GM06990 (cell line): ENCODE results near the gene SOBP.
A peak's percentile ranks its signal among the peaks of the same experiment; 100 is the strongest.

ENCODE experiments used
- DNase-seq: peaks from one replicate; pipeline ENCODE4 v3.0.0-alpha.2; 2011; ENCODE audit not compliant: insufficient read length; ENCODE audit errors: extremely low read depth
- H3K27me3 ChIP-seq: replicated peaks from 2 replicates; pipeline ENCODE4 v1.6.0; 2011; ENCODE audit warnings: low read length; ENCODE audit not compliant: control insufficient read depth, insufficient read depth
- H3K36me3 ChIP-seq: 2 replicates; pipeline ENCODE4 v1.5.1; 2011; ENCODE audit warnings: low read length; ENCODE audit not compliant: control insufficient read depth, insufficient read depth
- H3K4me3 ChIP-seq: replicated peaks from 2 replicates; pipeline ENCODE4 v1.5.1; 2011; ENCODE audit warnings: low read depth, mild to moderate bottlenecking, control low read depth, low read length
- TF ChIP-seq, protein P1 (sequence below): IDR thresholded peaks from 2 replicates; pipeline ENCODE4 v1.5.1; 2011; ENCODE audit warnings: low read length, control low read depth, mild to moderate bottlenecking, inconsistent platforms; ENCODE audit not compliant: insufficient read depth, poor library complexity, severe bottlenecking

SOBP gene

DNA sequence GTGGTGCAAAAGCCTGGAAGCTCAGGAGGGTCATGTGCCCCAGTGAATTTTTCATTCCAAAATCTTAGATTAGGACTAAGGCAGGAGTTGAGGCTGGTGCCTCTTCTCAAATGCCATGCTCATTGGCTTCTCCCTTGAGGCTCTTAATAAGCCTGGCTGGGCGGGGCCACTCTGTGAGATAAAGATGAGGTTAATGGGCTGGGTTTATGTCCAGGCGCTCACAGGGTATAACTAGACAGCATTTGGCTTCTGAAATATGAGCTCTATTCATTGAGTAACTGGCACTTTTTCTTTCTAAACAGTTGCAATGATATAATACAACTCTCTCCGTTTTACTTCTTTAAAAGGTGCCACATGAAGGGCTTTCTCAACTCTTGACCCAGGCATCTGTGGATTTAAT, 177.9 kb downstream of the SOBP start:
- DNase-seq, result no peak
- Histone ChIP-seq H3K36me3 (no peaks in the 10 kb centered on the region), H3K4me3 (no peak overlapping the region), H3K27me3 (no peaks in the 10 kb centered on the region)
- TF ChIP-seq, protein P1, sequence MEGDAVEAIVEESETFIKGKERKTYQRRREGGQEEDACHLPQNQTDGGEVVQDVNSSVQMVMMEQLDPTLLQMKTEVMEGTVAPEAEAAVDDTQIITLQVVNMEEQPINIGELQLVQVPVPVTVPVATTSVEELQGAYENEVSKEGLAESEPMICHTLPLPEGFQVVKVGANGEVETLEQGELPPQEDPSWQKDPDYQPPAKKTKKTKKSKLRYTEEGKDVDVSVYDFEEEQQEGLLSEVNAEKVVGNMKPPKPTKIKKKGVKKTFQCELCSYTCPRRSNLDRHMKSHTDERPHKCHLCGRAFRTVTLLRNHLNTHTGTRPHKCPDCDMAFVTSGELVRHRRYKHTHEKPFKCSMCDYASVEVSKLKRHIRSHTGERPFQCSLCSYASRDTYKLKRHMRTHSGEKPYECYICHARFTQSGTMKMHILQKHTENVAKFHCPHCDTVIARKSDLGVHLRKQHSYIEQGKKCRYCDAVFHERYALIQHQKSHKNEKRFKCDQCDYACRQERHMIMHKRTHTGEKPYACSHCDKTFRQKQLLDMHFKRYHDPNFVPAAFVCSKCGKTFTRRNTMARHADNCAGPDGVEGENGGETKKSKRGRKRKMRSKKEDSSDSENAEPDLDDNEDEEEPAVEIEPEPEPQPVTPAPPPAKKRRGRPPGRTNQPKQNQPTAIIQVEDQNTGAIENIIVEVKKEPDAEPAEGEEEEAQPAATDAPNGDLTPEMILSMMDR, result no peak

DNA sequence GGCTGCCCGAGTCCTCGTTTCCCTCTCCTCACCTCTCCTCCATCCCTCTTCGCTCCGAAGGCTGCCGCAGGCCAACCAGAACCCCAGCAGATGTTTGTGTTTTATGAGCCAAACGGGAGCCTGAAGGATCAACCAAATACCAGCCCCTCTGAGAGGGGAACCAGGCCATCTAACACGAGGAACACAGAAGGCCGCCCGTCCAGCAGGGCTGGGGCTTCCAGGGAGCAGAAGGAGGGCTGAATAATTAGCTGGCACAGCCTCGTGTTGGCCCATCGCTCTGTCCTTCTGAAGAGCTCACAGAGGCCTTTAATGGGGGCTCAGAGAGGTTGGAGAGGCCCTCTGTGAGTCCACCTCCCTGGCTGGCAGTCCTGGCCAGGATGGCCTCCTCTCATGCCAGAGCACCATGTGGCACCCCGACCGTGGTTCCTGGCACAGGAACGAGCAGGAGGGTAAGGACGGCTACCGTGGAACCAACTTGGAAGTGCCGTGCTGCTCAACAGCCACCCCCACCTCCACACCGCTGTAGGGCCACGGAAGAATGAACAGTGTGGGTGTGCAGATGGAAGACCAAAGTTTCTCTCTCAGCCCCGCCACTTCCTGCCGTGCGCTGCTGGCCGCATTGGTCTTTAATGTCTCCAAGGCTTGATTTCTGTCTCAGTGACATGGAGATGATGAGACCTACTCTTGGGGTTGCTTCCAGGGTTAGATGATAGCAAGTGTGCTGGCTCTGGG, 179.0 kb downstream of the SOBP start:
- Histone ChIP-seq H3K4me3 (no peak overlapping the region), H3K27me3 (no peaks in the 10 kb centered on the region), H3K36me3 (no peaks in the 10 kb centered on the region)
- DNase-seq, result peak; percentile 78
- TF ChIP-seq, protein P1, result no peak

DNA sequence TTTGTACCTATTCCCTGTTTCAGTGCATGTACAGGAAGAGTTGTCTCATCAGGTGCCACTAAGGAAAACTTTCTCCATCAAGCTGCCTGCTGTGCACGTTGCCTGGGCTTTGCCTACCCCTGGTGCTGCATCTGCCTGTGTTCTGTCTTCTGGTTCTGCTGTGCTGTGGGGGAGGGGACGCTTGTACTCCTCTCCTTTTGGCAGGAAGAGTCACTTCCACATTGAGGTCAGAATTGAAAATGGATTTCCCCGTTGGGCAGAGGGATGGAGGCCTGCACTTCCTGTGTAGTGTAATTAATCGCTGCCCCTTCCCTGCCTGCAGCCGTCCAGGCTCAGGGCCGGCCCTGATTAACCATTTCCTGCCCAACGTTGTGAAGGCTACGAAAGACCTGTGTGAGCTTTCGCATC, 180.9 kb downstream of the SOBP start:
- TF ChIP-seq, protein P1, result no peak
- H3K36me3 ChIP-seq, result no peaks in the 10 kb centered on the region
- peak; percentile 67 for DNase-seq
- no peak overlapping the region for H3K4me3 ChIP-seq
- no peaks in the 10 kb centered on the region for H3K27me3 ChIP-seq

DNA sequence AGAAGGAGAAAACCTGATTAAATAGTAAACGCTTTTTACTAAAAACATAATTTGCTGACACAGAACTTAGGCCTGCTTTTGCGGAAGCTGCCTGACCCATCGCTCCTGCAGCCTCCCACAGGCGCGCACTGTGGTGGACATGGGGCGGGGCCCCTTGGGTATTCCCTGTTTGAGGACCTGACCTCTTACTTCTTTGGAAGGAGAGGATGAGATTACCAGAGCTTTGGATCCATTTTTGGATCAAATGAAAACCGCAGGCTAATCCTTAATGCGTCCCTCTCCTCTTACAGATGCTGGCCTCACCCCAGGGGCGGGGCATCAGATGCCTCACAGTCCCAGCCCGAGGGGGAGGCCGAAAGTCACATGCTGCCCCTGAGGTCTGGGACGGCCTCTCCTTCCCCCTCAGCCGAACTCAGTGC, 183.2 kb downstream of the SOBP start:
- no peak for DNase-seq
- no peaks in the 10 kb centered on the region for H3K36me3 ChIP-seq
- no peak overlapping the region for H3K4me3 ChIP-seq
- TF ChIP-seq, protein P1, result no peak
- no peaks in the 10 kb centered on the region for H3K27me3 ChIP-seq

DNA sequence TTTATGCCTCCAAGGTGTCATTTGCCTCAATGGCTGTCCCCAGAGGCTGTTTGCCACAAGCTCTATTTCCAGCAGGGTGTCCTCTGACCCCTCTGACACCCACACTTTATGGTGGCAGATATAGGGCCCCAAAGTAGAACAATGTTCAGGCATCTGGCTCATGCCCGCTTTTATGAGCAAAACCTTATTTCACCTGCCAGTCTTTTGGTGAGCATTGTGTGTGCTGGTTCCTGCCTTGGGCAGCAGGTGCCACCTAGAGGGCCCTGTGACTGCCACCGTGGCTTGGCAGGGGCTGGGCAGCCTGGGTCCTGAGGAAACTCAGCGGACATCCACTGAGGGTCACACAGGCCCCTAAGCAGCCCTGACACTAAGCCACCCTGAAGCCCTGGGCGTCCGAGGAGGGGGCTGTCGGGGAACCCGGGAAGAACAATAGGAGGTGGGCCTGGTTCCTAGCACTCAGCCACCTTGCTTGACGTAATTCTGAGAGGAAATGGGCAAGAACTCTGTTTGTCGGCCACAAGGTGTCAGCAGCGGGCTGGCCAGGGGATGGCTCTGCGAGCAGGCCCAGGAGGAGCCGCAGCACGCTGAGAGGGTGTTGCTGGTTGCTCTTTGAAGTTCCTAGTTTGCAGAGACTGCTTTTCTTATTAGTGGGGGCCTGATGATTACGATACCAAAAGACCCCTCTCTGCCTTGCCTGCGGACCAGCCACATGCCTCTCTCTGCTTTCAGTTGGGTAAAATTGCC, 185.2 kb downstream of the SOBP start:
- H3K4me3 ChIP-seq, result no peak overlapping the region; the same call in 1 of the 2 replicates
- H3K27me3 ChIP-seq, result no peaks in the 10 kb centered on the region
- H3K36me3 ChIP-seq, result no peaks in the 10 kb centered on the region
- TF ChIP-seq, protein P1, result peak; percentile 77
- peak; percentile 86 for DNase-seq
